ENCODE data around the gene HERC5.
"Not testable (repeated sequence)": the region's sequence is repeated elsewhere in the genome, so short reads cannot be mapped to it uniquely, and the experiment has no call there.

DNA sequence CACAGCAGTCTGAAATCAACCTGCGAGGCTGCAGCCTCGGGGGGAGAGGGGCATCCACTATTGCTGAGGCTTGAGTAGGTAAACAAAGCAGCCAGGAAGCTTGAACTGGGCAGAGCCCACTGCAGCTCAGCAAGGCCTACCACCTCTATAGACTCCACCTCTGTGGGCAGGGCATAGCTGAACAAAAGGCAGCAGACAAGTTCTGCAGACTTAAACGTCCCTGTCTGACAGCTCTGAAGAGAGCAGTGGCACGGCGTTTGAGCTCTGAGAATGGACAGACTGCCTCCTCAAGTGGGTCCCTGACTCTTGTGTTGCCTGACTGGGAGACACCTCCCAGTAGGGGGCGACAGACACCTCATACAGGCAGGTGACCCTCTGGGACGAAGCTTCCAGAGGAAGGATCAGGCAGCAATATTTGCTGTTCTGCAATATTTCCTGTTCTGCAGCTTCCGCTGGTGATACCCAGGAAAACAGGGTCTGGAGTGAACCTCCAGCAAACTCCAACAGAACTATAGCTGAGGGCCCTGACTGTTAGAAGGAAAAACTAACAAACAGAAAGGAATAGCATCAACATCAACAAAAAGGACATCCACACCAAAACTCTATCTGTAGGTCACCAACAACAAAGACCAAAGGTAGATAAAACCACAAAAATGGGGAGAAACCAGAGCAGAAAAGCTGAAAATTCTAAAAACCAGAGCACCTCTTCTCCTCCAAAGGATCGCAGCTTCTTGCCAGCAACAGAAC is 82.6 kb downstream of the HERC5 start:
- TF ChIP-seq POLR2AphosphoS5 (IDR thresholded peaks at IDR 0.05; ENCODE audit: low read depth, low read length); EZH2 (IDR thresholded peaks at IDR 0.05): not testable (repeated sequence)
- TF ChIP-seq, protein P1, sequence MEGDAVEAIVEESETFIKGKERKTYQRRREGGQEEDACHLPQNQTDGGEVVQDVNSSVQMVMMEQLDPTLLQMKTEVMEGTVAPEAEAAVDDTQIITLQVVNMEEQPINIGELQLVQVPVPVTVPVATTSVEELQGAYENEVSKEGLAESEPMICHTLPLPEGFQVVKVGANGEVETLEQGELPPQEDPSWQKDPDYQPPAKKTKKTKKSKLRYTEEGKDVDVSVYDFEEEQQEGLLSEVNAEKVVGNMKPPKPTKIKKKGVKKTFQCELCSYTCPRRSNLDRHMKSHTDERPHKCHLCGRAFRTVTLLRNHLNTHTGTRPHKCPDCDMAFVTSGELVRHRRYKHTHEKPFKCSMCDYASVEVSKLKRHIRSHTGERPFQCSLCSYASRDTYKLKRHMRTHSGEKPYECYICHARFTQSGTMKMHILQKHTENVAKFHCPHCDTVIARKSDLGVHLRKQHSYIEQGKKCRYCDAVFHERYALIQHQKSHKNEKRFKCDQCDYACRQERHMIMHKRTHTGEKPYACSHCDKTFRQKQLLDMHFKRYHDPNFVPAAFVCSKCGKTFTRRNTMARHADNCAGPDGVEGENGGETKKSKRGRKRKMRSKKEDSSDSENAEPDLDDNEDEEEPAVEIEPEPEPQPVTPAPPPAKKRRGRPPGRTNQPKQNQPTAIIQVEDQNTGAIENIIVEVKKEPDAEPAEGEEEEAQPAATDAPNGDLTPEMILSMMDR (IDR thresholded peaks at IDR 0.05 in 2 of 3, conservative IDR thresholded peaks at IDR 0.05 in 1 of 3; ENCODE audit: borderline replicate concordance in 1 of 3, insufficient read depth in 1 of 3, low read depth in 2 of 3, low read length in 2 of 3), result peak; percentile 66 to 78 (median 70)
- peak; percentile 87 for TF ChIP-seq RAD21 (IDR thresholded peaks at IDR 0.05; ENCODE audit: low read depth)
